CD4-positive, alpha-beta T cell treated with Interleukin-21 for 1 hour (primary cell): Measurements from ENCODE around the gene TRIML1.

ENCODE experiments used
- DNase-seq: peaks from one replicate; pipeline ENCODE4 v3.0.0-alpha.2; 2020

The TRIML1 gene, protein sequence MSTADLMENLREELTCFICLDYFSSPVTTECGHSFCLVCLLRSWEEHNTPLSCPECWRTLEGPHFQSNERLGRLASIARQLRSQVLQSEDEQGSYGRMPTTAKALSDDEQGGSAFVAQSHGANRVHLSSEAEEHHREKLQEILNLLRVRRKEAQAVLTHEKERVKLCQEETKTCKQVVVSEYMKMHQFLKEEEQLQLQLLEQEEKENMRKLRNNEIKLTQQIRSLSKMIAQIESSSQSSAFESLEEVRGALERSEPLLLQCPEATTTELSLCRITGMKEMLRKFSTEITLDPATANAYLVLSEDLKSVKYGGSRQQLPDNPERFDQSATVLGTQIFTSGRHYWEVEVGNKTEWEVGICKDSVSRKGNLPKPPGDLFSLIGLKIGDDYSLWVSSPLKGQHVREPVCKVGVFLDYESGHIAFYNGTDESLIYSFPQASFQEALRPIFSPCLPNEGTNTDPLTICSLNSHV

DNA sequence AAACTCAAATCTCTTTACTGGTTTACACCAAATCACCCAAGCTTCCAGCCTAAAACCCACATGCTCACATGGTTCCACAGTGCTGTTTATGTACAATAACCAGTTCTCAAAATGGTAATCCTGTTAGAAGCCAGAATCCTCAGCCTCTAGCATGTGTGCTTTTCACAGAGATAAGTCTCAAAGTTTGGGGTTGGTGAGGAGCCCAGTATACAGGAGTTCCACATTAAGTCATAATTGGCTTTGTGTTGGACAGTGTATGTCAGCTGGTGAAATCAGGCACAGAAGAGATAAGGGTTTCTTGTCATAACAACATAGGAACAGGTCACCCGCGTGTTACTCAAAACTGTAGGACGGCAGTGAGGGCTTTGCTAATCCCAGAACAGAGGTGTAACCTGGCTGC, at the start of gene TRIML1:
Gene TRIML1 (plus strand): TSS at position 301 of the 400 bp plus-strand sequence. CDS start 118 bp downstream, outside the sequence.
- no peak for DNase-seq

DNA sequence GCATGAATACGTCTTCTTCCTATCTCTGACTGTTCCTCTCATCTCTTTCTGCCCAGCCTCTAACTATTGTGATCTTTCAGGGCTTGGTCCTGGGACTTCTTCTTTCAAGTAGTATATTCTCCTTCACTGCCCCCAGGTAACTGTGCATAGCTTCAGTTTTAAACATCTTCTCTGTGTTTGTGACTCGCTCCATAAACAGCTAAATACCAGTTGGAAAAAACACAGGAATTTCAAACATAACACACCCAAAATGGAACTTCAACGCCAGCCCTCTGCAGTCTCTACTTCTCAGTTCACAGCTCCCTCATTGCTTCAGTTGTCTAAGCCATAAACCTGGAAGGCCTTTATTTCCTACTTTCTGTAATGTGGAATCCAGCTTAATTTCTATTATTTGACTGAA, 46.4 kb upstream of the TRIML1 start:
- DNase-seq, result no peak

DNA sequence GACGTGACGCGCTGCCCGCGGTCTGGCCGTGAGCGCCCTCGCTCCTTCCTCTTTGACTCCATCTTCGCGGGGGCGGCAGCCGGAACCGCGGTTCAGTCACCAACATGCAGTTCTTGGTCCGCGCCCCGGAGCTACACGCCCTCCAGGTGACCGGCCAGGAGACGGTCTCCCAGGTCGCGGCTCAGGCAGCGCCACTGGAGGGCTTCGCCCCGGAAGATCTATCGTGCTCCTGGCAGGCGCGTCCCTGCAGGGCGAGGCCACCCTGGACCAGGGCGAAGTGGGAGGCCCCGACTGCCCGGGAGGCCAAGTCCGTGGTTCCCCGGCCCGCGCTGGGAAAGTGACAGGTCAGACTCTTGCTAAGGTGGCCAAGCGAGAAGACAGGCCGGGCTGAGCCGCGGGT, 32.8 kb upstream of the TRIML1 start:
- no peak for DNase-seq

DNA sequence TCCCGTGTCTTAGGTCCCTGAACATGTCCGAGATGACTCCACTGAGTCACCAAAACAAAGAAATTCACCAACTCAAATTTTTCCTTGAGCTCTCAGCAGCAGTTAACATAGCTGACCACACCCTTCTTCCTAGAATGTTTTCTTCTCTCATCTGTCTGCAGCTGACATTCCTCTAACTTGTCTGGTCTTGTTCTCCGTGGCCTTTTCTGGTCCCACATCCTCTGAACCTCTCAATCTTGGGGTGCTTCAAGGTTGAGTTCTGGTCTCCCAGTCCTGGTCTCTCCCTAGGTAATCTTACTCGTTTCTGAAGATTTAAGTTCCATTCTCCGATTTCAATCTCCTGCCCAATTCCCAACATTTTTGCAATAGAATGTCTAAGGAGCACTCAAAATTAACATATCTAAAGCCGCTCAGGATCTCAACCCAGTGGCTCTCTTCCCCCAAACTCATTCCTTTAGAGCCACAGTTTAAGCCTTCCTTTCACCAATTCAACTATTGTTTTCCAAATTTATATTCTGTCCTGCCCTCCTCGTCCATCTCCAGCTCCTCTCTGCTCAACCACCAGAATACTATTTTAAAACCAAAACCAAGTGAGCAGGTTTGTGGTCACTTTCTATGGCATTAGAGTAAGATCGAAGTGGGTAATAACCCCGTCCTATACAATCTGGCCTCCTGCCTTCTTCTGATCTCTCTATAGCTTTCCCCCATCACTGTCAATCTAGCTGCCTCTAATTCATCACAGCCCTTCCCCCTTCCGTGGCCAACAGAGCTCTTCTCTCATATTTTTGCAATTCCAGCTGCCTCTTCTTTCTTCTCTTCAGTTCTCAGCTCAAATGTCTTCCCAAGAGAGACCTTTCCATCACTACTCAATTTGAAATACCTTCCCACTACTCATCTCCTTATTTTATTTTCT, 31.1 kb upstream of the TRIML1 start:
- no peak for DNase-seq

DNA sequence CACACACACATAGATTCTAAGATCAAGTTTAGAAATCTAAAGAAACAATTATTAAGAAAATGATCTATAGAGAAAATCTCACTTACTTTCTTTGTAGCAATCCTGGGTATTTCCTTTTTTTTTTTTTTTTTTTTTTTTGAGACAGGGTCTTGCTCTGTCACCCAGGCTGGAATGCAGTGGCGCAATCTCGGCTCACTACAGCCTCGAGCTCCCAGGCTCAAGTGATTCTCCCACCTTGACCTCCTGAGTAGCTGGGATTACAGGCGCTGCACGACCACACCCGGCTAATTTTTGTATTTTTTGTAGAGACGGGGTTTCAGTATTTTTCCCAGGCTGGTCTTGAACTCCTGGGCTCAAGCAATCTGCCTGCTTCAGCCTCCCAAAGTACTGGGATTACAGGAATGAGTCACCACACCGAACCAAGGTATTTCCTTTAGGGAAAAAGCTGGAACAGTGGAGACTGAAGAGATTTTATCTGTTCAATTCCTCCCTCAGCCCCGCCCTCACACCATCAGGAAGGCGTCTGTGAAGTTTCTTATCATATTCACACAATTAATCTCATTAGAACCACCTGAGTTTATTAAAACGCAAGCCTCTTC, 30.0 kb upstream of the TRIML1 start, which contains the start of gene TRIML2:
Gene TRIML2 (minus strand): TSS at position 447 of the 599 bp plus-strand sequence. CDS start 4,235 bp downstream, outside the sequence.
- no peak for DNase-seq

DNA sequence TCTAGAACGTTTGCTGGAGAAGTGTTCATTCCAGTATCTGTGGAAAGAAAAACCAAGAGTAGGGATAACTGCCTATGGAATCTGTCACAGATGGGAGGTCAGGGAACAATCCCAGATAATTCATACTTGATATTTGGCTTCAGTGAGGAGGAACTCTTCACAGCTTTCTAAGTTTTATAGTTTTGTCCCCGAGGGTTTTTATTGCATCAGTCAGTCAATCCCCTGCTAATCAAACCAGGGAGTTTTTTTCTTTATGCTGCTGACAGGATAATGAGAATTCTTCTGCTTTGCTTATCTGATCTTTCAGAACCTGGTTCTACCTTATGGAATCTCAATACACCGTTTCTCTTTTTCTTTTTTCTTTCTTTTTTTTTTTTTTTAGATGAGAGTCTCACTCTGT, 29.2 kb upstream of the TRIML1 start:
- DNase-seq, result no peak

DNA sequence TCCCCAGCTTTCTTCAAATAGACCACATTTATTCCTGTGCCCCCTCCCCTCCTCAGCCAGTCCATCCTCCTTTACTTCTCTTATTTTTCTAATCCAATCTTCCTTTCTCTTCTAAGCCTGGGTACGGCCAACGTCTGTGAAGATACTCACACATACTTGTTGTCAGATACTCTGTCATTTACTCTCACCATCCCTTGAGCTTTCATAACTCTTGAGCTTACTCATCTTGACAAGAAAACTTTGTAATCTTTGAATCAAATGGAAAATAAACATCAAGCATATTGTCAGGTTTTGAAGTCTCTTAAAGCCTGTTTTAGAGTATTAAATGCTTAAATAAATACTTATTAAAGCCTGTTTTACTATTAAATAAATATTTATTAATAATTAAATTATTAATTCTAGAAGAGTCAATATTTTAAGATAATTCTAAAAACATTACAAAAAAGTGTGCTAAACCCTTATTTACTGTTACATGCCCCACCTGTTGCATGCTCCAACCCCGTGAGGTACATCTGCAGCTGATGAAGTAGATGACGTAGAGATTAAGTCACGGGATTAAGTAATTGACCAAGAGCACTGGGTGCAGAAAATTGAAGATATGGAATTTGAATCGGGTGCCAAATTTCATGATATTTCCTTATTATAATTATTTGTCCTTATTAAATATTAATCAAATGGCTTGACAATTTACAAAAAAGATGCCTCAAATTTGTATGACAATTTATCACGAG, 28.3 kb upstream of the TRIML1 start:
- no peak for DNase-seq

DNA sequence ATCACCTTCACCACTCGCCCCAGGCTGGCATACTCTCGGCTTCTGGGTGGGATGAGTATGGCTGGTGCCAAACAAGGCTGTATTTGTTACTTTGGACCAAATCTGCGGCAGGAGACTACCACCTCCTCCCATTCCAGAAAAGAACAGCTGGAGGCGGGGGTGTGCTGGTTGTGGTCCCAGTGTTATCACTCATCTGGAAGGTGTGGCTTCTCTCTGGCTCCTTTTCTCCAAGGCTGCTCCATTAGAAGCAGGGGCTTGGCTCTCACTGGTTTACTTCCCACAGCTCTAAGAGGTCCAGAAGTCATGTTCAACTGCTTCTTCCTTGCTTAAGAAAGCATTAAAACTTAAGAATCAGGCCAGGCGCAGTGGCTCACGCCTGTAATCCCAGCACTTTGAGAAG, 27.3 kb upstream of the TRIML1 start:
- DNase-seq, result no peak

DNA sequence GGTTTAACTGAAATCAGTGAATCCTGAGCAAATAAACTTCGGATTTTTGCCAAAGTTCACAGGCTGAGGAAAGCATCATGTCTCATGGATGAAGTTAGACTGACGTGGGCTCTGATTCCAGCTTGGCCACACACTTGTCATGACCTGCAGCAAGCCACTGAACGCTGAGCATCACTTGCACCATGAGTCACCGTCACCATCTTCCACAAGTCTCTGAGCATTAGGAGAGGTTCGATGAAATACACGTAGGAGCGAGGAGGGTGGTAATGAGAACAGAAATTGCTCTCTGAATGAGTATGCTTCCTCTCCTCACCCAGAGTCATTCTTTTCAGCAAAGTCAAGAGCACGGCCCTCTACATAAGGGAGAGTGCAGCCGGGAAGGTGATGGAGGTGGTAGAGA, 26.1 kb upstream of the TRIML1 start:
- no peak for DNase-seq

DNA sequence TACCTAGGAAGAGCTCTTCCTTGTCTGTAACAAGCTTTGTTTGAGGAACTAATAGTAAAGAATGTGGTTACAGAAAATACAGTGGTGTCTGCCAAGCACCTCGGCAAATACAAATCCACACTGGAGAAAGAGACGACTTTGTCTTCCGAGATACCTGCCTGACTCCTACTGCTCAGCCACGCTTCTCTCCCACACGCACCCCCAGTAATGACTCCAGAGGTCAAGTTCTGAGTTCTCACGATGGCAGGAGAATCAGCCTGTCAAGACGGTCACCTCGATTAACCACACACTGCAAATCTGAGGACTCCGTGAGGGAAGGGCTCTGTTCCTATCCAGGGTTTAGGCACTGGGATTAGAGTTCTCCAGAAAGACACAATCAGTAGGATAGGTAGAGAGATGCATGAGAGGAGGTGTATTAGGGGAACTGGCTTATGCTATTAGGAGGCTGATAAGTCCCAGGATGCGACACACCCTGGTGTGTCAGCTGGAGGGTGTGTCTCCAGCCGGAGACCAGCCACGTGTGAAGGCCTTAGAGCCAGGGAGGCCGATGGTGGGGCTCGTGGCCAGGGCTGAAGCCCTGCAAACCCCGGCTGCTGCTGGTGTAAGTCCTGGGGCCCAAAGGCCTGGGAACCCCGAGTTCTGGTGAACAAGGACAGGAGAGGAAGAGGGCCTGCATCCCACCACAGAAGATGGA, 21.5 kb upstream of the TRIML1 start:
- no peak for DNase-seq

DNA sequence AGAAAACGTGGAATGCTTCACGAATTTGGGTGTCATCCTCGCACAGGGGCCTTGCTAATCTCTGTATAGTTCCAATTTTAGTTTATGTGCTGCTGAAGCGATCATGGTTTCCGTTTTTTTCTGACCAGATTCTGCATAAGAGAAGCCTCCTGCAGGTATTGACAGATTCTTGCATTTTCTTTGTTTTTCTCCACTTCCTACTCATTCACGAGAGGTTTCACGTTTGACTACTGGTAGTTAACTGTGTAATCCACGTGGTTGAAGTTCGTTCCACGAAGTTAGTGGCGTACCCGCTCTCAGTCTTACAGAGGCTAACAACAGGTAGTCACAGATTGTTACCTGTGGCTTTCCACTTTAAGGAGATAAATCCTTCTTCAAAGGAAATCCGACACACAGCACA, 17.7 kb upstream of the TRIML1 start:
- no peak for DNase-seq

DNA sequence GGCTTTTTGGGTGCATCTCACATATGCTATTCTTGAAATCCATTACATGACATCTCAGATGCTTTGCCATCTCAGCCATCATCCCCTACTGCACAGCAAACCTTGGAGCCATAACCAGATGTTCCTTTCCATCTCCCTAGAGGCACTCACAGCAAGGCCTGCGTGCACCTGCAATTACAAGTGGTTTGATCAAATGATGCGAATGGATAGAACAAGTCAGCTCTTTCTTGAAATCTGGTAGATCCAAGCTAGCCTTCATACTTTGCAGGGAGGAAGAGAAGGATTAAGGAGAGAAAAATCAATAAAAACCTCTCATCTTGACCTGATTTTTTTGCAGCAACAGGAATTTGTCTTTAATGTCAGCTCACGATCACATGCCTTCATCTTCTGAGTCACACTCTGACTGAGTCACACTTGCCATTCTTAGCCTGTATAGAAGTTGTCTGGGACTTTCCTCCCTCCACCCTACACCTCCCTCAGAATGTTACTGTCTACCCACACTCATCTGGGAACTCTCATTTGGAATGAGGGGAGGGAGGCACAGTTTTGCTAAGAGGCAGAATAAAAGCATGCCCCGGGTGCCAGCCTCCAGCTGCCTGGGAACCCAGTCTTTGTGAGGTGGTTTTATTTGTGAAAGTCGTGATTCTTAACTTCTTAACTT, 11.9 kb upstream of the TRIML1 start:
- DNase-seq, result no peak

DNA sequence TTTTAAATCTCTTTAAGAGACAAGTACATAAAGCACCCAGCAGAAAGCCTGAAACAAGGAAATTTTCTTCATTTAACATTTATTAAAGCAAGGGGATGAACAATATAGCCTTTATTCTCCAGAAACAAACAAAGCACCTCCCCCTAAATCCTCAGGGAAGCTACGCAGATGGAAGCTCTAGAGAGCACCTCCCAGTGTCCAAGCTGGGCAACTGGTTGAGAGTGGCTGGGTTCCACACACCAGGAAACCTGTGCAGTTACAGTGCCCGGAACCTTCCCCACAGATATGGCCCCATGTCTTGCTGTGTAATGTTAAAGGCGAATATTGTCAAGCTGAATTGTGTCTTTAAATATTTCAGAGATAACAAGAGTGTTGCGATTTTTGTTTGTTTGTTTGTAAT, 8.9 kb upstream of the TRIML1 start:
- DNase-seq, result no peak

DNA sequence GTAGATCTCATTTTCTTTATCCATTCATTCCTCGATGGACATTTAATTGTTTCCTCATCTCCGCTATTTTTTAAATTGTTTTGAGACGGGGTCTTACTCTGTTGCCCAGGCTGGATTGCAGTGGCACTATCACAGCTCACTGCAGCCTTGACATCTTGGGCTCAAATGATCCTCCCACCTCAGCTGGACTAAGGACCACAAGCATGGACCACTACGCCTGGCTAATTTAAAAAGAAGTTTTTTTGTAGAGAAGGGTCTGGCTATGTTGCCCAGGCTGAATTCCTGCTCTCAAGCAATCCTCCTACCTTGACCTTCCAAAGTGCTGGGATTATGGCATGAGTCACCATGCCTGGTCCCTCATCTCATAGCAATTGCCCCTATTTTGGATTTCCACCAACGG, 7.0 kb upstream of the TRIML1 start:
- no peak for DNase-seq

DNA sequence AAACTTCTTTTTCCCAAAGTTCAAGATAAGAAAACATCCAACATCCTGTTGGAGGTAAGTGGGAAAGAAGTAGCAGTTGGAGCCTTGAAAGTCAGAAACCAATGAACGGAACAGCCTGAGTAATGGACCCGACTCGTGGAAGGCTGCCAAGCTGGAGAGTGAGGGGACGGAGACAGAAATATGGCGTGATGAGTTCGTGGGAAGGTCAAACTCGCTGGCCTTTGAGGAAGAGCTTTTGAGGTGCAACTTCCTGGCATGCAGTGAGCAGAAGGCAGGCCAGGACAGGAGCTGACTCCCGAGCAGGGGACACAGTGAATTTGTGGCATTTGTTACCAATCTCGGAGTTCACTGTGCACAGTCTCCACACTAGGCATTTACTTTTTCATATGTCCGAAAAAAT, 1.0 kb upstream of the TRIML1 start:
- DNase-seq, result no peak

DNA sequence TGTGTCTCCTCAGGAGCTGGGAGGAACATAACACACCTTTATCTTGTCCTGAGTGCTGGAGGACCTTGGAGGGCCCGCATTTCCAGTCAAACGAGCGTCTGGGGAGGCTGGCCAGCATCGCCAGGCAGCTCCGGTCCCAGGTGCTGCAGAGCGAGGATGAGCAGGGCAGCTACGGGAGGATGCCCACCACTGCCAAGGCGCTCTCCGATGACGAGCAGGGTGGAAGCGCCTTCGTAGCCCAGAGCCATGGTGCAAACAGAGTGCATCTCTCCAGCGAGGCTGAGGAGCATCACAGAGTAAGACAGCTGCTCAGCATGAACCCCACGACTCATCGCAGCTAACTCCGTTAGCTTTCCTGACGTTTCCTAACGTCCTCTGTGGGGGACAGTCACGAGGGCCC, 430 bp downstream of the TRIML1 start:
- no peak for DNase-seq

DNA sequence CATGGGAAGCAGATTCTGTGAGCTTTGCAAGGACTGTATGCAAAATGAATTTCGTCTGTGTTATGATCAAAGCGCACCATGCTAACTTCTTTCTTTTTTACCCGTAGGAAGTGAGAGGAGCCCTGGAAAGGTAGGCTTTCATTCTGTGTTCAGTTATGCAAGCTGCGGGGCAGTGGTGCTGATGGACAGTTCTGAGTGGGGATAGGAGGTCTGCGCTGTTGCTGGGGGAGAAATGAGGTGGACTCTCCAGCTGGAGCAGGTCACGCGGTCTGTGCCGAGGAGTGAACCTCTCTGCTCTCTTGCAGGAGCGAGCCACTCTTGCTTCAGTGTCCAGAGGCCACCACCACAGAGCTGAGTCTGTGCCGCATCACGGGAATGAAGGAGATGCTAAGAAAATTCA, 4.5 kb downstream of the TRIML1 start:
- DNase-seq, result no peak

DNA sequence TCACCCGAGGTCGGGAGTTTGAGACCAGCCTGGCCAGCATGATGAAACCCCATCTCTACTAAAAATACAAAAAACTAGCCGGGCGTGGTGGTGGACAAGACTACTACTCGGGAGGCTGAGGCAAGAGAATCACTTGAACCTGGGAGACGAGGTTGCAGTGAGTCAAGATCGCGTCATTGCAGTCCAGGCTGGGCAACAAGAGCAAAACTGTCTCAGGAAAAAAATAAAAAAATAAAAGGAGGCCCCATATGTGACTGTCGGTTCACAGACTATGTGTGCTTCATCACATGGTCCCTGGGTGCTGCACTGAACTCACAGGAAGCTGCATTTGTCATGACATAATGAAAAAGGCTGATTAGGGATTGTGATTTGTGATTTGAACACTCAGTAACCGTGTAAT, 6.4 kb downstream of the TRIML1 start:
- DNase-seq, result no peak

DNA sequence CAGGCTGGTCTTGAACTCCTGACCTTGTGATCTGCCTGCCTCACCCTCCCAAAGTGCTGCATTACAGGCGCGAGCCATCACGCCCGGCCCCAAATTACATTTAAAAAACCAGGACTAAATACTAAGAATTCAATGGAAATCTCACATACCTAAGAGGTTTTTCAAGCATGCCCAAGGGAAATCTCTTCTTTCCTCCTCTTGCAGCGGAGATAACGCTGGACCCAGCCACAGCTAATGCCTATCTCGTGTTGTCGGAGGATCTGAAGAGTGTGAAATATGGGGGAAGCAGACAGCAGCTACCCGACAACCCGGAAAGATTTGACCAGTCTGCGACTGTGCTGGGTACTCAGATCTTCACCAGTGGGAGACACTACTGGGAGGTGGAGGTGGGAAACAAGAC, 7.4 kb downstream of the TRIML1 start:
- no peak for DNase-seq

DNA sequence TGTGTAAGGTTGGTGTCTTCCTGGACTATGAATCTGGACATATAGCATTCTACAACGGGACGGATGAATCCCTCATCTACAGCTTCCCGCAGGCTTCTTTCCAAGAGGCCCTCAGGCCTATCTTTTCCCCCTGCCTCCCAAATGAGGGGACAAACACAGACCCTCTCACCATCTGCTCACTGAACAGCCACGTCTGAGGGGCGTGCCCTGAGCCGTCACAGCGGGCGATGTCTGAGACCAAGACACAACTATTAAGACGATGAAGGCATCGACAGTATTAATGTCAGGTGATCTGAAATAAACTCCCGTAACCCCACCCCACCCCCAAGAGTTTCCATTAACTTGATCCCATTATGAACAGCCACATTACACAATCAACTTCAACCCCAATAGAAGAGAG, 7.9 kb downstream of the TRIML1 start:
- no peak for DNase-seq

DNA sequence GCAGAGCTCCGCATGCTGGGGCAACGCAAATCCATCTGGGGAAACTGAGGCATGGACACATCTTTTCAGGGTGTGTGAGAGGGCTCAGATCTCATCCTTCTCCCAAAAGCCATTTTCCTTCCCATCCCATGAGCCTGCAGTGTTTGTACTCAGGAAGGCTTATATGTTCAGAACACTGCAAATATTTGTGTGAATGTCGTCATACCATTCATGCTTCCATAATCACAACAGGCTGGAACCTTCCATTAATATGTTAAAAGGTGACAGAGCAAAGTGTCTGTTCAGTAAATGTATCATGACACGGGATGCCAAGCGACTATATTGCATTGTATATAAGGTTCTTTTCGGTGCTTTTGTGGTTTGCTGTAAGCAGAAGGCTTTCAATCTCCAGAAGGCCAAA, 8.5 kb downstream of the TRIML1 start:
- no peak for DNase-seq
